ENCODE results near the gene ATP7A.

ATP7A gene

GRCh38 chrX:77945910-77946545 is 35.5 kb downstream of the ATP7A start:
- no peak for DNase-seq

GRCh38 chrX:77946571-77946970 is 36.1 kb downstream of the ATP7A start:
- DNase-seq: no peak

GRCh38 chrX:77949840-77950239 is 39.3 kb downstream of the ATP7A start:
- no peak for DNase-seq

- no peak for DNase-seq
Measured at GRCh38 chrX:77952173-77952572, 41.7 kb downstream of the ATP7A start.

- DNase-seq: no peak
Measured at GRCh38 chrX:77953302-77953701, 42.8 kb downstream of the ATP7A start.

GRCh38 chrX:77953708-77954107 is 43.2 kb downstream of the ATP7A start:
- DNase-seq: no peak

- DNase-seq: no peak
Measured at GRCh38 chrX:77960567-77960966, 50.1 kb downstream of the ATP7A start.

- no peak for DNase-seq
Measured at GRCh38 chrX:77961063-77961462, 50.6 kb downstream of the ATP7A start.

- DNase-seq: no peak
Measured at GRCh38 chrX:77962068-77962902, 51.8 kb downstream of the ATP7A start.

- no peak for DNase-seq
Measured at GRCh38 chrX:77966361-77966760, 55.9 kb downstream of the ATP7A start.

GRCh38 chrX:77967631-77968030 is 57.1 kb downstream of the ATP7A start:
- DNase-seq: no peak

- no peak for DNase-seq
Measured at GRCh38 chrX:77969538-77969937, 59.0 kb downstream of the ATP7A start, which contains the start of gene PGAM4. Gene PGAM4, minus strand, starts transcription at chrX:77969638. Its CDS starts 0 bp downstream, at chrX:77969638.

- no peak for DNase-seq
Measured at GRCh38 chrX:77975755-77976154, 65.3 kb downstream of the ATP7A start.

GRCh38 chrX:77977095-77977494 is 66.6 kb downstream of the ATP7A start:
- no peak for DNase-seq

GRCh38 chrX:77977518-77977917 is 67.0 kb downstream of the ATP7A start:
- no peak for DNase-seq

GRCh38 chrX:77979870-77980269 is 69.4 kb downstream of the ATP7A start:
- no peak for DNase-seq

GRCh38 chrX:78011846-78012245 is 101.4 kb downstream of the ATP7A start:
- no peak for DNase-seq

GRCh38 chrX:78019586-78020483 is 109.3 kb downstream of the ATP7A start:
- no peak for DNase-seq

- DNase-seq: peak in 1 of 2 experiments; percentile 4
Measured at GRCh38 chrX:78024349-78025059, 114.0 kb downstream of the ATP7A start.

- no peak for DNase-seq
Measured at GRCh38 chrX:78027798-78028197, 117.3 kb downstream of the ATP7A start.

GRCh38 chrX:78029663-78030062 is 119.2 kb downstream of the ATP7A start:
- DNase-seq: peak in 1 of 2 experiments; percentile 17

GRCh38 chrX:78035061-78035460 is 124.6 kb downstream of the ATP7A start:
- DNase-seq: no peak

- DNase-seq: no peak
Measured at GRCh38 chrX:78037881-78038280, 127.4 kb downstream of the ATP7A start.
